Left kidney (tissue), 8 donors: ENCODE data around the gene GOLGA8N. TPM values are rescaled to one million over a fixed set of nuclear protein-coding genes. Genes with fewer than 3 reads are reported as not detected.
"Not testable (repeated sequence)": the region's sequence is repeated elsewhere in the genome, so short reads cannot be mapped to it uniquely, and the experiment has no call there.

ENCODE experiments used
- DNase-seq: peaks from one replicate; pipeline ENCODE4 v3.0.0-alpha.2; 2013
- long read RNA-seq, 8 donors: transcript quantifications; one replicate each; lab custom pipeline, GENCODE V29; 2026
- polyA plus RNA-seq: library from polyadenylated mRNA; unstranded; fragments of 120-200 nt; gene quantifications from one replicate; pipeline ENCODE4 v1.2.1, GENCODE V29; 2013; ENCODE audit not compliant: insufficient read length

Gene GOLGA8N
- polyA plus RNA-seq, result 35.4 TPM
- long read RNA-seq, donor 1, partial matches to known transcripts, result 0 of 1 reads
- long read RNA-seq, donor 1, other reads (novel, unspliced or antisense), result 0 of 1 reads
- long read RNA-seq, donor 2, result 0 reads
- long read RNA-seq, donor 3, partial matches to known transcripts, result 0 of 1 reads
- long read RNA-seq, donor 3, other reads (novel, unspliced or antisense), result 0 of 1 reads
- long read RNA-seq, donor 4, result 0 reads
- long read RNA-seq, donor 5, result 0 reads
- long read RNA-seq, donor 6, result 0 reads
- long read RNA-seq, donor 7, result 0 reads
- long read RNA-seq, donor 8, result 0 reads

GRCh38 chr15:32593151-32593550 is at the start of gene GOLGA8N:
GOLGA8N (plus strand) TSS chr15:32593456.
- DNase-seq, result not testable (repeated sequence)

- DNase-seq, result not testable (repeated sequence)
Measured at GRCh38 chr15:32543456-32543855, 49.8 kb upstream of the GOLGA8N start.

DNA sequence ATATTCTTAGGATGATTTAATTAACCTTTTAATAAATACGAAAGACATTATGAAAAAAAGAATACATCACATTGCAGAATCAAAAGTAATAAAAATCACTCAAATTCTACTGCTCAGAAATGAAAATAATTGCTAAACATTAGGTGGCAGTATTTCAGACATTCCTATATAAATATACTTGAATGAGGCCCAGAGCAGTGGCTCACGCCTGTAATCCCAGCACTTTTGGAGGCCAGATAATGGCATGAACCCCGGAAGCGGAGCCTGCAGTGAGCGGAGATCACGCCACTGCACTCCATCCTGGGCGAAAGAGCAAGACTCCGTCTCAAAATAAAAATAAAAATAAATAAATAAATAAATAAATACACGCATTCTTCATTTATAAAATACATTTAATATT is 48.1 kb upstream of the GOLGA8N start:
- DNase-seq, result not testable (repeated sequence)

DNA sequence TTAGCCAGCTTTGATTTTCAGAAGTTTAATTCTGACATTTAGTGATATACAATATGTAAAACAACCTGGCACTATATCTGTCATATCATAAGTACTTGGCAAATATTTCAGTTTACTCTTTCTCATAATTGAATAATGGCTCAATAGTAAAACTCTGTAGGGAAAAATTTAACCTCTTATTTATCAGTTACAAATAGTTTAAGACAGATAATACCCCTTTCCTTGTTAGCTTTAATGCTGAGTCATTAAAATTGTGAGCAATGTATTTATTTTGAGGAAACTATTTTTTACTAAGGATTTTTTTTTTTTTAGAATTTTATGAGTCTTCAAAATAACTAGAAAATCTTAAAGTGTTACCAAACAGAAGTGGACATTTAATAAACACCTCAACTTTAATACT is 38.7 kb upstream of the GOLGA8N start:
- DNase-seq, result not testable (repeated sequence)

GRCh38 chr15:32562198-32562597 is 31.1 kb upstream of the GOLGA8N start:
- DNase-seq, result not testable (repeated sequence)

DNA sequence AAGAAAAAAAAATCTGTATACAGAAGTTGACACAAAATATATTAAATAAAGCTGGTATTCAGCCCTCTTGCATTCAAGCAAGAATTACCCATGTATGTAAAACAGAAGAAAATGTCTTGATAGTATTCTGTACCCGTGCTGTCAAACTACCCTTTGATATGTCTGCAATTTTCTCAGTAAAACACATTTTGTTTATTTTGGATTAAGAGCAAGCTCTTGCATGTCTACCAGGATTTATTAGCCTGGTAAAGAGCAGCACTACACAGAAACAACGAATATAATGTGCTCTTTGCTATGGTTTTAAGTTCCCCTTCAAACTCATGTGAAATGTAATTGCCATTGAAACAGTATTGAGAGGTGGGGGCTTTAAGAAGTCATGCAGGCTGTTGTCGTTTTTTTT is 24.3 kb upstream of the GOLGA8N start:
- DNase-seq, result not testable (repeated sequence)

DNA sequence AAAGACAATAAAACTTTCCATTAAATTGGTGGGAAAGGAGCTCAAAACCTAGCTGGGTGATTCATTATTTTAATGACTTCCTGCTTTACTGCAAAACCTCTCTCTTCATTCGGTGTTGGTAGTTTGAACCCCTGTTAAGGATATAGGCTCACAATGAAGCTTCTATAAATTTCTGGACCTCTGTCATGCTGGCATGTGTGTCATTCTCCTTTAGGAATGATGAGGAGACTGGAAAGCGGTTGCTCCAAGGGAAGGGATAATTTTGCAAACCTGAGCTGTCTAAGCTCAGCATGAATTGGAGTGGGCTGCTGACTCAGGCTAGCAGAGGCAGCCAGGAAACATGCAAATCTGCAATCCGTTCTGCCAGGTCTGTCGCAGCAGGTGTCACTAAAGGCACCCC is 14.8 kb upstream of the GOLGA8N start:
- not testable (repeated sequence) for DNase-seq

GRCh38 chr15:32585844-32586243 is 7.4 kb upstream of the GOLGA8N start:
- not testable (repeated sequence) for DNase-seq

GRCh38 chr15:32609518-32609917 is 16.3 kb downstream of the GOLGA8N start:
- not testable (repeated sequence) for DNase-seq

- DNase-seq, result peak; percentile 34
Measured at GRCh38 chr15:32610719-32611118, 17.5 kb downstream of the GOLGA8N start.

DNA sequence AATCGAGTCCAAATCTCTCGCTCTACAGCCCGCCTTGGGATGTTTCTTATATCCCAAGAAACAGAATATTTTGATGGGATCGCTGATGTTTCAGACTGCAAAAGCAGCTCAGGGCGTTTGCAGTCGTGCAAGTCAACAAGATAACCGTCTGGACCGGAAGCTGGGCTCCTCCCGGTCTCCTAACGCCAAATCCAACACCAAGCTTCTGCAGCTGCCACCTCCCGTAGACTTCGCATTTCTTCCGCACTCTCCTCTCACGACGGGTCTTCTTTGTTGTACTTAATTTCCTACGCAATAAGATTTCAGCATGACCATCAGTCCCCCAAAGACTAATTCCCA is 21.4 kb downstream of the GOLGA8N start:
- not testable (repeated sequence) for DNase-seq

- peak; percentile 94 for DNase-seq
Measured at GRCh38 chr15:32615051-32615870, 22.0 kb downstream of the GOLGA8N start, which contains the start of gene ARHGAP11A. ARHGAP11A (plus strand) TSS chr15:32615504; CDS start chr15:32616212, 708 bp downstream.

DNA sequence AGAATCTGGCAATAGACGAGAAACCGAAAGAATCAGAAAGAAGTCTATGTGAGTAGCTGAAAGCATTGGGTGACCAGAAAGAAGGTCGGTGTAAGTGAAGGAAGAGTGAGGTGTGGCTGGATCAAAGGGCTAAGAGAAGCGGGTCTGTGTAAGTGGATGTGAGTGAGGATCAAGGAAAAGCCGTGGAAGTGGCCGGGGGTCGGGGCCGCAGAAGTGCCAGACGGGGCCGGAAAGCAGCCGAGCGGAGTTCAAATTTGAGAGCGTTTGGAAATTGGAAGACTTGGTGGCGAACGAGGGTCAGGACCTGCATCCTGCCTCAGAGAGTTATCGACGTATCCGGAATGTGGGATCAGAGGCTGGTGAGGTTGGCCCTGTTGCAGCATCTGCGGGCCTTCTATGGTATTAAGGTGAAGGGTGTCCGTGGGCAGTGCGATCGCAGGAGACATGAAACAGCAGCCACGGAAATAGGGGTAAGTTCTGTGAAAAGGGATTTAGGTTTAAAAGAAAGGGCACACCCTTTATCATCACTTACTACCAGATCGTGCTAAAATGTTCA is 22.7 kb downstream of the GOLGA8N start:
- DNase-seq, result not testable (repeated sequence)

DNA sequence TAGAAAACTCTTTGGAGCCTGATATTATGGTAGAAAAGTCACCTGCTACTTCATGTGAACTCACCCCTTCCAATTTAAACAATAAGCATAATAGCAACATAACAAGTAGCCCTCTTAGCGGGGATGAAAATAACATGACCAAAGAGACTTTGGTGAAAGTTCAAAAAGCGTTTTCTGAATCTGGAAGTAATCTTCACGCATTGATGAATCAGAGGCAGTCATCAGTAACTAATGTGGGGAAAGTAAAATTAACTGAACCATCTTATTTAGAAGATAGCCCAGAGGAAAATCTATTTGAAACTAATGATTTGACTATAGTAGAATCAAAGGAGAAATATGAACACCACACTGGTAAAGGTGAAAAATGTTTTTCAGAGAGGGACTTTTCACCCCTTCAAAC is 43.2 kb downstream of the GOLGA8N start:
- DNase-seq, result no peak

- no peak for DNase-seq
Measured at GRCh38 chr15:32636908-32637567, 43.8 kb downstream of the GOLGA8N start.

DNA sequence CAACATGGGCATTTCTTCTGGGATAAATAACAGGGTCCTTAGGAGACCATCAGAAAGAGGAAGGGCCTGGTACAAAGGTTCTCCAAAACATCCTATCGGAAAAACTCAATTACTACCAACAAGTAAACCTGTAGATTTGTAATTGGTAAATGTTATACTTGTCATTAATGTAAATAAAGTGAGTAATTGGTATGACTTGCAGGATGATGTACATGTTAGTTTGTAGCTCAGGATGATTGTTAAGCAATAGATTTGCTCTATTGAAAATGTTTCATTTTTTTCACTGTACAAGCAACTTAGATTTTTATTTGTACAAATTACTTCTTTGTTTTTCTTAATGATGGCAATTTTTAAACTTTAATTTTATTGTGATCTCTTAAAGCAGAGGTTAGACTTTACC is 44.4 kb downstream of the GOLGA8N start:
- DNase-seq, result no peak

DNA sequence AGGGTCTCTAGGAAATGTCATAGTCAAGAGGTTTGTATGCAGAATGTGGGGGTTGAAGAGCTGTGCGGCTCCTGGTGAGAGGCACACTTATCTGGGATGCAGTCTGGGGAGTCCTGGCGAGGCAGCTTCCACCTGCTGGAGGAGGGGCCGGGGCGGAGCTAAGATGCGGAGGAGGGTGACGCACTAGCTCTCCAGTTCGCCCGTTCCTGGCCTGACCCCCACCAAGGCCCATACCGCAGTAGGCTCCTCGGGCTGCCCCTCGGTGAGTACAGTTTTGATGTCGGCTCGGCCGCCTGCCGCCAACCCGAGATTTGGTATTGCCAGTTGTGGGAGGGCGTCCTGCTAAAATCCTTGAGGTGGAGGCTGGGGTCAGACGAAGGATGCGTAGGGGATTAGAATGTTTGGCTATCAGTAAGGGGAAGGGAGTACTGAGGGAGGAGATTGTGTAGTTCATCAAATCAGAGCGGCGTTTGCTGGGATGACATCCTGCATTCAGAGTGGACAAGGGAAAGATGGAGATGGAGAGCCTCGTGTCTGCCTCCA is 48.3 kb downstream of the GOLGA8N start, which contains the start of gene SCG5:
SCG5 (plus strand) TSS at position 194 of the 543 bp plus-strand sequence. CDS start 1,883 bp downstream, outside the sequence.
- peak; percentile 68 for DNase-seq

- no peak for DNase-seq
Measured at GRCh38 chr15:32642667-32643435, 49.6 kb downstream of the GOLGA8N start.

DNA sequence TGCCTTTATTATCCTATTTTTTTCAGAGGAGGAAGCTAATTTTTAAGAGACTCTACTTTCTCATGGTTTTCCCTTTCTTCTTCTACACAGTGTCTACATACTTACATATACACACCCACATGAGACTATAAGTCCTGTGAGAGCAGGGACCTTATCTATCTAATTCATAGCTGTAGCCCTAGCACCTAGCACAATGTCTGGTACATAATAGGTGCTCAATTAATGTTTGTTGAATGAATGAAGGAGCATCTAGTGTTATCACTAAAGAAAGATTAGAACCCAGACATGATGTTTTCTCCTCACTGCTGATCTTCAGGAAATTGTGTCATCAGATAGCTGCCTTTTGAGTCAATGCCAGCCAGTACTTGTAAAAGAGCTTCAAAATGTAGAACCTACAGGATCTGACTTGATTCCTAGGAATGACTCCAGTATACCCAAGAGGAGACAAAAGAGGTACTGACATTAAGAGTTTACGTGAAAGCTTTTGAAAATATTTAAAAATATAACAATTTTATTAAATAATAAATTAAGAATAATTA is 50.7 kb downstream of the GOLGA8N start:
- no peak for DNase-seq

DNA sequence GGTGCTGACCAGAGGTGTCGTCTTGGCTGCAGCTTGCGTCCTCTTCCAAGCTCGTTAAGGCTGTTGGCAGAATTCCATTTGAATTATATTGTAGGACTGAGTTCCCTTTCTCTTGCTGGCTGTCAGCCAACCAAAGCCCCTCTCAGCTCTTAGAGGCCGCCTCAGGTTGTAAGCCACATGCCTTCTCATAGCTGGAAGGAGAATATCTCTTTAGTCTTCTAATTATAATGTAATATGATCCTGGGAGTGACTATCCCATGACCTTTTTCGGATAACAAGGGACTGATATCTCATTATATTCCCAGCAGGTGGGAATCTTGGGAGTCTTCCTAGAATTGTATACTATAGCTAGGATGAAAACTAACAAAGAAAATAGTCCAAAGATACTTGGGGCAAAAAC is 53.0 kb downstream of the GOLGA8N start:
- DNase-seq, result peak; percentile 60

DNA sequence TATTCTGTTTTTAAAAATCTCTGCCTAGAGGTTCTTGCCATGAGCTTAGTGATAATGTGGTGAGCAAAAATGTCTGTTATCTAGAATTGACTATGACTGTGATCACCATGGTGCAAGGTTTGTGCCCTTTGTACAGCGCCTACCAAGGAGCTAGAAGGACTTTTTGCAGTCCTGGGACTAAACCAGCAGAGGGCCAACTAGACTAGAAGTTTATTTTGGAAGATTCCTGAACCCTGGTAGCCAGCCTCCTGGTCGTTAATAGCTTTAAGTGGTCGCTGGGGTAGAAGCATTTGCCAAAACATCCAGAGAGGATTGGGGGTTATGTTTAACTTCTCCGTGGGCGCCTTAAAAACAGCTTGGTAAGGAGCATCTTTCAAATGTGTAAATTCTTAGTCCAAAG is 56.1 kb downstream of the GOLGA8N start:
- no peak for DNase-seq
